ENCODE measurements around the gene AMY1C.
"Not testable (repeated sequence)": the region's sequence is repeated elsewhere in the genome, so short reads cannot be mapped to it uniquely, and the experiment has no call there.

The AMY1C gene

DNA sequence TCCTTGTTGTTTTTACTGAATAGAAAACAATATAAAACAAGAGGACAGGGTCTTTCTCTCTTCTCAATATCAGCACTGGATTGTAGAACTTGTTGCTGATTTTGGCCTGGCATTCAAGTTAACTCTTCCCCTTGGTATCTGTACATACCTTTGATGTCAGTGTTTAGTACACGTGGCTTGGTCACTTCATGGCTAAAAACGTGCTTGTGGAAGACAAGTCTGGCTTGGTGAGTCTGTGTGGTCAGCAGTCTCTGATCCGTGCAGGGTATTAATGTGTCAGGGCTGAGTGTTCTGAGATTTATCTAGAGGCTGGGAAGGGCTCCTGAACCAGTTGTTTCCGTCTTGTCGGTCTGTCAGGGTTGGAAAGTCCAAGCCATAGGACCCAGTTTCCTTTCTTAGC, at the start of gene AMY1C:
TSS of gene AMY1C (plus strand) at position 301 of the 400 bp plus-strand sequence. CDS start 572 bp downstream, outside the sequence.
- not testable (repeated sequence) for DNase-seq (ENCODE audit: low read depth)

DNA sequence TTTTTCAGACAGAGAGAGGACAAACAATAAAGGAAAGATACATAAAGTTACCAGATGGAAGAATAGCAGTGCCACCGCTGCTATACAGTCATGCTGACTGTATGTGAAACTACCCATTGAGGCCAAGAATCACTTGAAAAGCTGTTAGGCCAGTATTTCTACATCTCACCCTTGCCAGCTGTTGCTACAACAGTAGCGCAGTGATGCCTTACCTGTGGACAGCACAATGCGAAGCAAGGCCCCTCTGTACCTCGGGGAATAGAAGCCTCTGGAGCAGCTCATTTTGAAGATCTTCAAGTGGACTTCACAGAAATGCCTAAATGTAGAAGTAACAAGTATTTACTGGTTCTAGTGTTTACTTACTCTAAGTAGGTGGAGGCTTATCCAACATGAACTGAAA, 49.0 kb upstream of the AMY1C start:
- not testable (repeated sequence) for DNase-seq (ENCODE audit: low read depth)

DNA sequence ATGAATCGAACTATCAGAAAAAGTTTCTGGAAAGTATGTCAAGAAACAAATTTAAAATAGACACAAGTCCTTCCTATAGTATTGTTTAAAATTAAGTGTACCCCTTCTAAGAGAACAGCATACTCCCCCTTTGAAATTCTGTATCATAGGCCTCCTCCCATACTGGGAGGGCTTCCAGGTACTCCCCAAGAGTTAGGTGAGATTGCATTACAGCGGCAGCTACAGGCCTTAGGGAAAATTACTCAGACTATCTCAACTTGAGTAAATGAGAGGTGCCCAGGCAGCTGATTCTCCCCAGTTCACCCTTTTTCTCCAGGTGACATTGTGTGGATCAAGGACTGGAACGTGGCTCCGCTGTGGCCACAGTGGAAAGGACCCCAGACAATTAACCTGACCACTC, 48.4 kb upstream of the AMY1C start:
- DNase-seq (ENCODE audit: low read depth), result not testable (repeated sequence)

DNA sequence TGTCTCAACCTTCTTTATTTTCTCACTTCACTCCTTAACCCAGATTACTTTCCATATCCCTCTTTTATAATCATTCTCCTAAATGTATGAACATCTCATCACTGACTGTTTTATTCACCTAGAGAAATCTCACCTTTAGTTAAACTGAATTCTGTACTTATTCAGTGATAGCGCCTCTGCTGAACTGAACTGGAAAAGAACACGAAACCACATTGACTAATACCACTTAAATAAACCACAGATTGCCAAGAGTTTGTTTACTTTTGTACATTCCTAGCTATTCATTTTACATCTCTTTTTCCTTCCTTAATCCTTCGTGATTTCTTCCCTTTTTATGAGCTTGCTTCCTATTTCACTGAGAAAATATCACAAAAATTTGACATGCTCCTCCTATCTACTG, 42.0 kb upstream of the AMY1C start:
- not testable (repeated sequence) for DNase-seq (ENCODE audit: low read depth)

DNA sequence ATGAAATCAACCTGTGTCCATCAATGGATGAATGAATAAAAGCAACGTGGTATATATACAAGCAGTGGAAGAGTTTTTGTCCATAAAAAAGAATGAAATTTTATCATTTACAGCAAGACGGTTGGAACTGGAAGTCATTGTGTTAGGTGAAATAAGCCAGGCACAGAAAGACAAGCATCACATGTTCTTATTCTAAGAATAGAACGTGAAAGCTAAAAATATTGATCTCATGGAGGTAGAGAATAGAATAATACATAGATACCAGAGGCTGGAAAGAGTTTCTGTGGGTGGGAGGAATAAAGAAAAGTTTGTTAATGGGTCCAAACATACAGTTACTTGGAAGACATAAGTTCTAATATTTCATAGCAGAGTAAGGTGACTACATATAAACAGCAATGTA, 39.3 kb upstream of the AMY1C start:
- DNase-seq (ENCODE audit: low read depth), result not testable (repeated sequence)

DNA sequence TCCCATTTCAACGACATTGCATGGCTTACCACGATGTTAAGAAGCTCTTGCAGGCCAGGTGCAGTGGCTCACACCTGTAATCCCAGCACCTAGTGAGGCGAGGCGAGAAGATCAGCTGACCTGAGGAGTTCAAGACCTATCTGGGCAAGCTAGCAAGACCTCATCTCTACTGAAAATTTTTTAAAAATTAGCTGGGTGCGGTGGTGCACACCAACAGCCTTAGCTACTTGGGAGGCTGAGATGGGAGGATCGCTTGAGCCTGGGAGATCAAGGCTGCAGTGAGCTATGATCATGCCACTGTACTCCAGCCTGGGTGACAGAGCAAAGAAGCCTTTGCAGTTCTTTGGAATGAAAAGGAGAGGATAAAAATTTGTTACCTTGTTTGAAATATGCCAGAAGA, 32.3 kb upstream of the AMY1C start:
- not testable (repeated sequence) for DNase-seq (ENCODE audit: low read depth)

DNA sequence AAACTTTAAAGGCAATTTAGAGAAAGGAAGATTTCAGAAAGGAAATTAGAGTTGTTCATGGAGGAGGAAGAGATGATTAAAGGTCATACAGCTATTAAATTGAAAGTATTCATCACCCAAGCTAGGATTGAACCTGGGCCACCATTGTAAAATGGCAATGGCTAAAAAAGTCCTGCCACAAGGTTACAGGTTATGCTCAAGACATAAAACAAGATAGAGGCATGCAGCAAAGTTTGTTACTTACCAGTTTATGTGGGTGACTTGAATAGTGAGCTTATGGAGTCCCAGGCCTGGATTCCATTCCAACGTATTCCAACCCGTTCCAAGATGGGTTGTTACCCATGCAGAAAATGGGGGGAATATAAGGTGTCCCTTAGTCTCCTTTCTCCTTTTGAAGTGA, 28.2 kb upstream of the AMY1C start:
- not testable (repeated sequence) for DNase-seq (ENCODE audit: low read depth)

DNA sequence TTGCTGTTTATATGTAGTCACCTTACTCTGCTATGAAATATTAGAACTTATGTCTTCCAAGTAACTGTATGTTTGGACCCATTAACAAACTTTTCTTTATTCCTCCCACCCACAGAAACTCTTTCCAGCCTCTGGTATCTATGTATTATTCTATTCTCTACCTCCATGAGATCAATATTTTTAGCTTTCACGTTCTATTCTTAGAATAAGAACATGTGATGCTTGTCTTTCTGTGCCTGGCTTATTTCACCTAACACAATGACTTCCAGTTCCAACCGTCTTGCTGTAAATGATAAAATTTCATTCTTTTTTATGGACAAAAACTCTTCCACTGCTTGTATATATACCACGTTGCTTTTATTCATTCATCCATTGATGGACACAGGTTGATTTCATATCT, 14.4 kb upstream of the AMY1C start:
- not testable (repeated sequence) for DNase-seq (ENCODE audit: low read depth)

DNA sequence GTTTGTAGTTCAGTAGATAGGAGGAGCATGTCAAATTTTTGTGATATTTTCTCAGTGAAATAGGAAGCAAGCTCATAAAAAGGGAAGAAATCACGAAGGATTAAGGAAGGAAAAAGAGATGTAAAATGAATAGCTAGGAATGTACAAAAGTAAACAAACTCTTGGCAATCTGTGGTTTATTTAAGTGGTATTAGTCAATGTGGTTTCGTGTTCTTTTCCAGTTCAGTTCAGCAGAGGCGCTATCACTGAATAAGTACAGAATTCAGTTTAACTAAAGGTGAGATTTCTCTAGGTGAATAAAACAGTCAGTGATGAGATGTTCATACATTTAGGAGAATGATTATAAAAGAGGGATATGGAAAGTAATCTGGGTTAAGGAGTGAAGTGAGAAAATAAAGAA, 11.7 kb upstream of the AMY1C start:
- not testable (repeated sequence) for DNase-seq (ENCODE audit: low read depth)

DNA sequence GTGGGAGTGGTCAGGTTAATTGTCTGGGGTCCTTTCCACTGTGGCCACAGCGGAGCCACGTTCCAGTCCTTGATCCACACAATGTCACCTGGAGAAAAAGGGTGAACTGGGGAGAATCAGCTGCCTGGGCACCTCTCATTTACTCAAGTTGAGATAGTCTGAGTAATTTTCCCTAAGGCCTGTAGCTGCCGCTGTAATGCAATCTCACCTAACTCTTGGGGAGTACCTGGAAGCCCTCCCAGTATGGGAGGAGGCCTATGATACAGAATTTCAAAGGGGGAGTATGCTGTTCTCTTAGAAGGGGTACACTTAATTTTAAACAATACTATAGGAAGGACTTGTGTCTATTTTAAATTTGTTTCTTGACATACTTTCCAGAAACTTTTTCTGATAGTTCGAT, 5.2 kb upstream of the AMY1C start:
- not testable (repeated sequence) for DNase-seq (ENCODE audit: low read depth)

DNA sequence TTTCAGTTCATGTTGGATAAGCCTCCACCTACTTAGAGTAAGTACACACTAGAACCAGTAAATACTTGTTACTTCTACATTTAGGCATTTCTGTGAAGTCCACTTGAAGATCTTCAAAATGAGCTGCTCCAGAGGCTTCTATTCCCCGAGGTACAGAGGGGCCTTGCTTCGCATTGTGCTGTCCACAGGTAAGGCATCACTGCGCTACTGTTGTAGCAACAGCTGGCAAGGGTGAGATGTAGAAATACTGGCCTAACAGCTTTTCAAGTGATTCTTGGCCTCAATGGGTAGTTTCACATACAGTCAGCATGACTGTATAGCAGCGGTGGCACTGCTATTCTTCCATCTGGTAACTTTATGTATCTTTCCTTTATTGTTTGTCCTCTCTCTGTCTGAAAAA, 4.7 kb upstream of the AMY1C start:
- DNase-seq (ENCODE audit: low read depth), result not testable (repeated sequence)

DNA sequence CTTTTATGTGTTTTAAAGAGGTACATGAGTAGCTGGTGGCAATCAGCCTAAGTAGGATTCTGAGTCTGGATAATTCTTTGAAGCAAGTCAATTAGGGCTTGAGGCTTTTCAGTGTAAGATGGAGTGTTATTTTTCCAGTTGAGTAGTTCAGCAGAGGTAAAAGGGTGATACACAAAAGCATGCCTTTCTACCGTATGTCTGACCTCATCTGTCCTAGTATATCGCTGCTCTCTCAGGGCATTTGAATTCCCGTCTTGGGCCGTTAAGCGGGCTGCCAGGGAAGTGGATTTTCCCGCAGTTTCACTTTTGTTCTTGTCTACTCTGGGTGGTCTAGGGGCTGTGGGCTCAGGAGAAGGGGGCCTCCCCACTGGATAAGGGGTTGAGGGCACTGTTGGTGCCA, 1.4 kb upstream of the AMY1C start:
- not testable (repeated sequence) for DNase-seq (ENCODE audit: low read depth)

DNA sequence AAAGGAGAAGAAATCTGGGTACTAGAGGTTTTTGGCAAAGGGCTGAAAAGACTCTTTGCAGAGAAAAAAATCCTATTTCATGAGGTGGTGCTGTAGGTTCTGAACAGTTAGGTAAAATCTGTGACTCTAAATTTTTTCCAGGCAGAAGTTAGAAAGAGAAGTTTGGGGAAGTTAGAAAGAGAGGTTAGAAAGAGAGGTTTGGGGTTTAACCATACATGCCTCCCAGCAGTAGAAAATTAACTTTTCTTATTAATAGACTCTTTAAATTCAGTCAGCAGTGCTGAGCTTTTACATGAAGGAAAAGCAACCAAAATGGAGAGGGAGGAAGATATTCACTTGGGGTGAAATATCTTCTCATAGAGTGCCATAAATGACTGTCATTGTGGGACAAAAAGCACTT, 12.2 kb downstream of the AMY1C start:
- DNase-seq (ENCODE audit: low read depth), result no peak

DNA sequence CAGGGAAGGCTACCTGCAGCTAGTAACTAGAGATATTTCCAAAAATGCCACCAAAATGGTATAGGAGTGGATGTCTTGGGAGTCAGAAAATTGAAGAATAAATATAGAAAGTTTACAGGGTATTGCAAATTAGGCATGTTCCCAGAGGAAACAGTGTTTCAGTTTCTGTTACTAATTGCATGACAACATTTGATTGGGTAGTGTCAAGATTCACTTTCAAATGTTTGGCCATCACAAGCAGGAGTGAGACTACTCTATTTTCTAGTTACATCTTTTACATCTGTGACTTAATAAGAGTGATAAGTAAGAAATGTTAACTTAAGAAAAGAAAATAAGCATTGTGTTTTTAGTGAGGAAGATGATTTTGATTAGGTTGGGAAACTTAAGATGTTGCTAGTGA, 30.2 kb downstream of the AMY1C start:
- no peak for DNase-seq (ENCODE audit: low read depth)

DNA sequence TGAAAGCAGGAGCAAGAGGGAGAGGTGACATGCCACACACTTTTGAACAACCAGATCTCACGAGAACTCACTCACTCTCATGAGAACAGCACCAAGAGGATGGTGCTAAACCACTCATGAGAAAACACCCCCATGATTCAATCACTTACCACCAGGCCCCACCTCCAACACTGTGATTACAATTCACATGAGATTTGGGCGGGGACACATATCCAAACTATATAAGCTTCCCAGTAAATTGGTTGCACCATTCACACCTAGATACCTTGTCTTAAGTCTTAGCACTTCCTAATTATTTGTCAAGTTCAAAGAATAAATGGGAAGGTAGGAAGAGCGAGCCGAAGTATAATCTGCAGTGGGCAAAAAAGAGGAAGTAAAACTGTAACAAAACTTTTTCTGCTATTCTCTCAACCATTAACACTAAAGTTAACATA, 34.3 kb downstream of the AMY1C start:
- DNase-seq (ENCODE audit: low read depth), result no peak

DNA sequence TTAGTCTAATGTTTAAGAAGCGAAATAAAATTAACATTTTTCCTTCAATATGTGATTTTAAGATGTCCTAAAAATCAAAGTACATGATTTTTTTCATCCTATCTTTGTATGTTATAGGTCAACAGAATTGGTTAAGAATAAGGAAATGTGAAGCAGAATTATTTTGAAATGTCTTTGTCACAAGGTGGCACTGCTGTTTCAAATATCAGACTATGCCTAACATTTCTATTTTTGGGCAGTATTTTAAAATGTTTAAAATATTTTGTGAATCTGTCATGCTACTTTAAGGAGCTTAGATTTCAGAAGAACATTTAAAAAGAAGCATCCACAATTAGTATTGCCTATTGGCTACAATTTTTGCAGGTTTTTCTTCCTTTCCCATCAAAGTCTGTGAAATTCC, 38.7 kb downstream of the AMY1C start:
- no peak for DNase-seq (ENCODE audit: low read depth)

DNA sequence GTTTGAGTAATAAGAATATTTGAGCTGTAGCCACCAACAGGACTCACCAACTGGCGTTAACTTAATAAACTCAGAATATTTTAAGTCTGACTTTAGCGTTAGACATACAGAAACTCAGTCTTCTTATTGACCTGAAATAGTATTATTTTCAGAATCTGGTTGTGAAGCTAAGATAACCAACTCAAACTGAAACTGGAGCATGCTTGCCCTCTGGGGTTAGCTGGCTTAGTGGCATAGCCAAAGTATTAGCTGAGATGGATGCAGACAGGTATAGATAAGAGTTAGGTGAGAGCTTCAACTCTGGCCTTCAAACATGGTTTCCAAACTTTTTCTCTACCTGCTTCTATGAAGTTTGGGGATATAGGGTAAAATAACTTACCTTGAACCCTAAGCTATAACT, 40.5 kb downstream of the AMY1C start:
- no peak for DNase-seq (ENCODE audit: low read depth)

All from non-pigmented ciliary epithelial cell (primary cell).